Measurements from ENCODE around the gene KLB. TPM values are rescaled to one million over a fixed set of nuclear protein-coding genes. Genes with fewer than 3 reads are reported as not detected.

KLB gene
- total RNA-seq, 1 donor from 2014 or later = not detected

DNA sequence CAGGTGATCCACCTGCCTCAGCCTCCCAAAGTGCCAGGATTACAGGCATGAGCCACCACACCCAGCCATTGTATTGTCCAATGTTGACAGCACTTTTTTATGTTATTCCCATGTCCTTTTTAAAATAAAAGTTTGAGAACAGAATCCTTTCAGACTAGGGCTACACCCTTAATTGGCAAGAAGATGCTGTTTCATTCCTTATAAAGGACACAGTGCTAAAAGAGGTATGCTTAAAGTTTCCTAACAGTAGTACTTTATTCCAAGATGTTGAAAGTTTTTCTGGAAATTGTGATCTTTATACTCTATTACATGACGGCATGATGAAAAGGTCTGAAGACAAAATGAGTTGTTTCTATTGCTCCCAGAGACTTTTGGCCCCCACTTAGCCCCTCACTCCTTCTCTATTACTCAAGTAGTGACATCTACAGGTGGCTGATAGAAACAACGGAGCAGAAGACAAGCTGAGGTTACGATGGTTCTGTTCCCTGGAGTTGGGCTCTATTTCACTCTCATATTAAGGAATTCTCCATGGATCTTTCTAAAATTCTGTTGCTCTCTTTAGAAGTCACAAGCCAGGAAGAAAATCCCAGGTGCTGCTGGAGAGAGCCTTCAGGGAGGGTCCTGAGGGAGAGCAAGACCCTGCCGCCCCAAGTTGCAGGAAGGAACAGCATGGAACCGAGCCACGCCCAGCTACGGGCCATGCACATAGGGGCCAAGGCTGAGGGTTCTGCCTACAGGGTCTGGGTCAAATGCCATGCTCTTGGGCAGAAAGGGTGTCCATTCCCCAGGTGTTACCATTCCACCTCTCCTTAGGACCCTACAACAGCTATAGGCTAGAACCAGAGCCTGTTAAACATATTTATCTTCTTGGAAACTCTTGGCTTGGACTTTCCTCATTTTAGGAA, 29.2 kb downstream of the KLB start:
- TF ChIP-seq, protein P1, sequence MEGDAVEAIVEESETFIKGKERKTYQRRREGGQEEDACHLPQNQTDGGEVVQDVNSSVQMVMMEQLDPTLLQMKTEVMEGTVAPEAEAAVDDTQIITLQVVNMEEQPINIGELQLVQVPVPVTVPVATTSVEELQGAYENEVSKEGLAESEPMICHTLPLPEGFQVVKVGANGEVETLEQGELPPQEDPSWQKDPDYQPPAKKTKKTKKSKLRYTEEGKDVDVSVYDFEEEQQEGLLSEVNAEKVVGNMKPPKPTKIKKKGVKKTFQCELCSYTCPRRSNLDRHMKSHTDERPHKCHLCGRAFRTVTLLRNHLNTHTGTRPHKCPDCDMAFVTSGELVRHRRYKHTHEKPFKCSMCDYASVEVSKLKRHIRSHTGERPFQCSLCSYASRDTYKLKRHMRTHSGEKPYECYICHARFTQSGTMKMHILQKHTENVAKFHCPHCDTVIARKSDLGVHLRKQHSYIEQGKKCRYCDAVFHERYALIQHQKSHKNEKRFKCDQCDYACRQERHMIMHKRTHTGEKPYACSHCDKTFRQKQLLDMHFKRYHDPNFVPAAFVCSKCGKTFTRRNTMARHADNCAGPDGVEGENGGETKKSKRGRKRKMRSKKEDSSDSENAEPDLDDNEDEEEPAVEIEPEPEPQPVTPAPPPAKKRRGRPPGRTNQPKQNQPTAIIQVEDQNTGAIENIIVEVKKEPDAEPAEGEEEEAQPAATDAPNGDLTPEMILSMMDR (IDR thresholded peaks at IDR 0.05) = peak; percentile 71
- H3K36me3 Mint-ChIP-seq (ENCODE audit: low read depth) = no peaks in the 10 kb centered on the region
- H3K4me1 Mint-ChIP-seq (ENCODE audit: low read depth) = no peaks in the 10 kb centered on the region
- peaks cover 16% of the 10 kb centered on the region for H3K27me3 Mint-ChIP-seq (ENCODE audit: low read depth)
- H3K4me3 Mint-ChIP-seq (ENCODE audit: unreplicated experiment) = no peak overlapping the region
- H3K27ac Mint-ChIP-seq (ENCODE audit: unreplicated experiment) = no peak overlapping the region
- DNase-seq (ENCODE audit: low spot score) = no peak
- H3K9me3 Mint-ChIP-seq (ENCODE audit: low read depth) = no peaks in the 10 kb centered on the region

DNA sequence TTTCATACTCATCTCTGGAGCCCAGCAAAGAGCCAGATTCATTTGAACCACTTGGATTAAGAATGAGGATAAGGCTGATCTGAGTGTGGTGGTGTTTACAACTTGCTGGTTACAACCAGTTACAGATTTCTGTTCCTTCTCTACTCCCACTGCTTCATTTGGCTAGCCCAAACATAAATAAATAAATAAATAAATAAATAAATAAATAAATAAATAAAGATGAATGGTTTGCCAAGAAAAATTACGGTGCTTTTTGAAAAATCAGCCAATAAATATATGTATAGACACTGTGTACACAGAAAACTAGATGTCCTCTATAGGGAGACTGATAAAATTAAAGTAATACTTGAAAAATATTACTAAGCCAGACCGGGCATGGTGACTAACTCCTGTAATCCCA, 34.9 kb downstream of the KLB start:
- Mint-ChIP-seq H3K27me3 (ENCODE audit: low read depth) (peaks cover 16% of the 10 kb centered on the region), H3K36me3 (ENCODE audit: low read depth) (no peaks in the 10 kb centered on the region), H3K9me3 (ENCODE audit: low read depth) (no peaks in the 10 kb centered on the region), H3K27ac (ENCODE audit: unreplicated experiment) (no peak overlapping the region), H3K4me3 (ENCODE audit: unreplicated experiment) (no peak overlapping the region), H3K4me1 (ENCODE audit: low read depth) (no peaks in the 10 kb centered on the region)
- no peak for DNase-seq (ENCODE audit: low spot score)
- TF ChIP-seq, protein P1 (IDR thresholded peaks at IDR 0.05) = no peak

DNA sequence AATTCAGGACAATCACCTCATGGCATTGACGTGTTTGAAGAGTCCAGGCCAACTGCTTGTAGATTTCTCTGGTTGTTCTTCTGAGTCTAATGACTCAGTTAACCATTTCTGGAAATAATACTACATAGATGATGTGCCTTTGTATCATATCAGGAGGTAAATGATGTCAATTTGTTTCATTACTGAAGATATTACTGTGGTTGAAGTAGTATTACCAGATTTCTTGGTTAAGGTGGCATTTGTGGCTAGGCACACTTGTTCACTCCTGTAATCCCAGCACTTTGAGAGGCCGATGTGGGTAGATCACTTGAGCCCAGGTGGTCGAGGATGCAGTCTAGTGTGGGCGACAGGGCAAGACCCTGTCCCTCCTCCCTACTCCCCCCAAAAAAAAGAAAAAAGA, 36.3 kb downstream of the KLB start:
- H3K36me3 Mint-ChIP-seq (ENCODE audit: low read depth) = no peaks in the 10 kb centered on the region
- peaks cover 9% of the 10 kb centered on the region for H3K27me3 Mint-ChIP-seq (ENCODE audit: low read depth)
- no peak overlapping the region for H3K27ac Mint-ChIP-seq (ENCODE audit: unreplicated experiment)
- TF ChIP-seq, protein P1 (IDR thresholded peaks at IDR 0.05) = no peak
- no peaks in the 10 kb centered on the region for H3K4me1 Mint-ChIP-seq (ENCODE audit: low read depth)
- H3K4me3 Mint-ChIP-seq (ENCODE audit: unreplicated experiment) = no peak overlapping the region
- DNase-seq (ENCODE audit: low spot score) = no peak
- no peaks in the 10 kb centered on the region for H3K9me3 Mint-ChIP-seq (ENCODE audit: low read depth)

DNA sequence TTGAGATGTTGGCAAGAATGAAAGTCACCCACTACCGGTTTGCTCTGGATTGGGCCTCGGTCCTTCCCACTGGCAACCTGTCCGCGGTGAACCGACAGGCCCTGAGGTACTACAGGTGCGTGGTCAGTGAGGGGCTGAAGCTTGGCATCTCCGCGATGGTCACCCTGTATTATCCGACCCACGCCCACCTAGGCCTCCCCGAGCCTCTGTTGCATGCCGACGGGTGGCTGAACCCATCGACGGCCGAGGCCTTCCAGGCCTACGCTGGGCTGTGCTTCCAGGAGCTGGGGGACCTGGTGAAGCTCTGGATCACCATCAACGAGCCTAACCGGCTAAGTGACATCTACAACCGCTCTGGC, 39.7 kb downstream of the KLB start:
- TF ChIP-seq, protein P1 (IDR thresholded peaks at IDR 0.05) = no peak
- no peaks in the 10 kb centered on the region for H3K4me1 Mint-ChIP-seq (ENCODE audit: low read depth)
- H3K36me3 Mint-ChIP-seq (ENCODE audit: low read depth) = peaks cover 6% of the 10 kb centered on the region
- DNase-seq (ENCODE audit: low spot score) = peak; percentile 87
- no peaks in the 10 kb centered on the region for H3K27me3 Mint-ChIP-seq (ENCODE audit: low read depth)
- no peak overlapping the region for H3K27ac Mint-ChIP-seq (ENCODE audit: unreplicated experiment)
- no peaks in the 10 kb centered on the region for H3K9me3 Mint-ChIP-seq (ENCODE audit: low read depth)
- H3K4me3 Mint-ChIP-seq (ENCODE audit: unreplicated experiment) = no peak overlapping the region

DNA sequence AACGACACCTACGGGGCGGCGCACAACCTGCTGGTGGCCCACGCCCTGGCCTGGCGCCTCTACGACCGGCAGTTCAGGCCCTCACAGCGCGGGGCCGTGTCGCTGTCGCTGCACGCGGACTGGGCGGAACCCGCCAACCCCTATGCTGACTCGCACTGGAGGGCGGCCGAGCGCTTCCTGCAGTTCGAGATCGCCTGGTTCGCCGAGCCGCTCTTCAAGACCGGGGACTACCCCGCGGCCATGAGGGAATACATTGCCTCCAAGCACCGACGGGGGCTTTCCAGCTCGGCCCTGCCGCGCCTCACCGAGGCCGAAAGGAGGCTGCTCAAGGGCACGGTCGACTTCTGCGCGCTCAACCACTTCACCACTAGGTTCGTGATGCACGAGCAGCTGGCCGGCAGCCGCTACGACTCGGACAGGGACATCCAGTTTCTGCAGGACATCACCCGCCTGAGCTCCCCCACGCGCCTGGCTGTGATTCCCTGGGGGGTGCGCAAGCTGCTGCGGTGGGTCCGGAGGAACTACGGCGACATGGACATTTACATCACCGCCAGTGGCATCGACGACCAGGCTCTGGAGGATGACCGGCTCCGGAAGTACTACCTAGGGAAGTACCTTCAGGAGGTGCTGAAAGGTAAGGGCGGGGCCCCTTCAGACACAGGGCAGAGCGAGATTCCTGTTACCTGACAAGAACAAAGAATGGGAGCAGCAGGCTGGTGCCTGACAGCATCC, 40.3 kb downstream of the KLB start:
- H3K4me1 Mint-ChIP-seq (ENCODE audit: low read depth) = no peaks in the 10 kb centered on the region
- no peaks in the 10 kb centered on the region for H3K27me3 Mint-ChIP-seq (ENCODE audit: low read depth)
- no peaks in the 10 kb centered on the region for H3K9me3 Mint-ChIP-seq (ENCODE audit: low read depth)
- H3K27ac Mint-ChIP-seq (ENCODE audit: unreplicated experiment) = no peak overlapping the region
- H3K36me3 Mint-ChIP-seq (ENCODE audit: low read depth) = peaks cover 9% of the 10 kb centered on the region
- no peak overlapping the region for H3K4me3 Mint-ChIP-seq (ENCODE audit: unreplicated experiment)
- peak; percentile 90 for DNase-seq (ENCODE audit: low spot score)
- TF ChIP-seq, protein P1 (IDR thresholded peaks at IDR 0.05) = no peak

Data from chondrocyte (in vitro differentiated cells).